ENCODE data around the gene ASIC4.

Gene ASIC4

GRCh38 chr2:219554350-219554749, 40.1 kb downstream of the ASIC4 start:
- DNase-seq: no peak

DNA sequence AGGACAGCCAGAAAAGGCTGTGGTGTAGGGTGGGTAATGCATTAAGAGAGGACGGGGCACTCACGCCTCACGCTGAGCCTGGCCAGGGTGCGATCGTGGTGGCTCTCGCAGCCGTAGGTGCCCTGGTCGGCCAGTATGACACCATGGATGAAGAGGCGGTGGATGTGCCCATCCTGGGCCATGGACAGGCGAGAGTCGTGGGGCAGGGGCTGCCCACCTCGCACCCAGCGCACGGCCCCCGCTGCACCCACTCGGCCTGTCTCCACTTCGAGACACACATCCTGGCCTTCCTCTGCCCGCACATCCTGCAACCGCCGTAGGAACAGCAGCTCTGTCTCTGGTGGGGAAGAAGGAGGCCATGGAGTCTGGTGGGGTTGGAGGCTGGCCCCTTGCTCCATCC, 41.7 kb downstream of the ASIC4 start:
- DNase-seq: no peak

DNA sequence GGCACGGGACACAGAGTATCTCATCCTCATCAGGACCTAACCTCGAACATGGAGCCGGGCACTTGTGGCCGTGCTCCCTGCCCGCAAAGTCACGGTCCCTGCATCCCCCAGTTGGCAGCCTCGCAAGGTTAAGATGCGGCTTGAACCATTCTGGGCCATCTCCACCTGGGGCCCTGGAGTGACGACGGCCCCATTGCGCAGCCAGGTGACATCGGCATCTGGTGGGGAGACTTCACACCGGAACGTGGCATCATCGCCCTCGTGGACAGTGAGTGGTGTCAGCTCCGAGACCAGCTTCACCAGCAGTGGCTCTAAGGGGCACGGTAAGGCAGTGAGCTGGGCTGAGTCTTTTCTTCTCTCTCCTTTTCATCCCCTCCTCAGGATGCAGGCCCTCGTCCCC, 42.1 kb downstream of the ASIC4 start:
- no peak for DNase-seq

DNA sequence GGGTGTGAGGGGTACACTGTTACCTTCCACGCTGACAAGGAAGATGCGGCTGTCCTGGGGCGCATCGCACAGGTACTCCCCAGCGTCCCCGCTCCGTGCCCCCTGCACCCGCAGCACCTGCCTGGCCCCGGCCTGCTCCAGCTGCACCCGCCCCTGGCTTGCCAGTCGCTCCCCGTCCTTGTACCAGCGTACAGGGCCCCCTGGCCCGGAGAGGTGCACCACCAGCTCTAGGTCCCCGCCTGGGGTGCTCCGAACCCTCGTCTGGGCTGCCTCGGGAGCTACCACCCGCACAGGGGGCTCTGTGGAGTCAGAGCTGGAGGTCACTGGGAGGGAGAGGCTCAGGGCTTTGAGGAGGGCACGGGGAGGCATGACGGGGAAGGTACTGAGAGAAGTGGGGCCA, 43.0 kb downstream of the ASIC4 start:
- DNase-seq: no peak

GRCh38 chr2:219557791-219558785, 43.8 kb downstream of the ASIC4 start:
- DNase-seq: no peak

GRCh38 chr2:219559156-219559915, 45.1 kb downstream of the ASIC4 start:
- DNase-seq: no peak

- DNase-seq: no peak
Observed at GRCh38 chr2:219560037-219560892, 46.0 kb downstream of the ASIC4 start.

DNA sequence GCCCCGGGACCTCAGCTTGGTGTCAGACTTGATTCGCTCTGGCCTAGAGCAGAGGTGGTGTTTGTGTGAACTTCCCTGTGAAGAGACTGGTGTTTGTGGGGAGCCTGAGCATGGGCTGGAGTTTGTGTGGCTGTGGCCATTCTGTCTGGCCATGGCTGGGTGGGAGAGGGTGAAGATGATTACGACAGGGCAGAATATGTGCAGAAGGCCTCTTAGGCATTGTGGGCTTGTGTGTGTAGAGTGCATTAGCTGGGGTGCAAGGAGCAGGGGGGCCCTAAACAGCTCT, 46.6 kb downstream of the ASIC4 start:
- no peak for DNase-seq

- no peak for DNase-seq
Observed at GRCh38 chr2:219561179-219562048, 47.1 kb downstream of the ASIC4 start.

DNA sequence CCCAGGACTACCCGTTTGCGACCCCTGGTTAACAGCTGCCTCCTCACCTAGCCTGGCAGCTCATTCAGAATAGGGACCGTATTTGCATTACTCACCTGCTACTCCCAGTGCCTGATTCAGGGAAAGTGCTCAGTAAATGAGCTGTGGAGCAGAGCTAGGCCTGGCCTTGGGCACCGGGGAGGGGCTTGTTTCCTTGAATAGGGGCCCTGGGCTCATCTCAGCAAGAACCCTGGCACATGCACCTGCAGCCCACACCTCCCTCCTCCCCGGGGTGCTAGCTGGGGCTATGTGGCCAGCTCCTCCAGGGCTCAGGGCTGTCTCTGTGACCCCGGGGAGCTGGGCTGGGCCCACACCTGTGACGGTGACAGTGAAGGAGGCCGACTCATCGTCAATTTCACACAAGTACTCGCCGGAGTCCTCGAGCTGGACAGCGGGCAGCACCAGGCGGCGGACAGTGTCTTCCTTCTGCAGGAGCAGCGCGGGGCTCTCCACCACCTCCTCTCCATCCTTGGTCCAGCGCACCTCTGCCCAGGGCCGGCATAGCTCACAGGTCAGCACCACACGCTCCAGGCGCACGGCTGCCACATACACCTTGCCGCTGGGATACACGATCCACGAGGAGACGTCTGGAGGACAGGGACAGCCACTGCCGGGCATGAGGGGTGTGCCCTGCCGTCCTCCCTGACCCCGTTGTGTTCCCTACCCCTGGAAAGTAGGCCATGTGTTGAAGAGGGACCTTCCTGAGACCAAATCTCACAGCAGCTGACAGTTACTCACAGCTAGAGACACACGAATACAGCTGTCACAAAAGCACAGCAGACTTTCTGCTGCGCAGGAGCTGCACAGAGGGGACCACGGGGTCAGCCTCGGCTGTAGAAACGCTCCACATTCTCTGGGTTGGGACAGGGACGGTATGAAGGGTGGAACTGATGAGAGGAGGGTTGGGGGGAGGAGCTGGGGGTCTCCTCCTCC, 48.1 kb downstream of the ASIC4 start:
- no peak for DNase-seq

DNA sequence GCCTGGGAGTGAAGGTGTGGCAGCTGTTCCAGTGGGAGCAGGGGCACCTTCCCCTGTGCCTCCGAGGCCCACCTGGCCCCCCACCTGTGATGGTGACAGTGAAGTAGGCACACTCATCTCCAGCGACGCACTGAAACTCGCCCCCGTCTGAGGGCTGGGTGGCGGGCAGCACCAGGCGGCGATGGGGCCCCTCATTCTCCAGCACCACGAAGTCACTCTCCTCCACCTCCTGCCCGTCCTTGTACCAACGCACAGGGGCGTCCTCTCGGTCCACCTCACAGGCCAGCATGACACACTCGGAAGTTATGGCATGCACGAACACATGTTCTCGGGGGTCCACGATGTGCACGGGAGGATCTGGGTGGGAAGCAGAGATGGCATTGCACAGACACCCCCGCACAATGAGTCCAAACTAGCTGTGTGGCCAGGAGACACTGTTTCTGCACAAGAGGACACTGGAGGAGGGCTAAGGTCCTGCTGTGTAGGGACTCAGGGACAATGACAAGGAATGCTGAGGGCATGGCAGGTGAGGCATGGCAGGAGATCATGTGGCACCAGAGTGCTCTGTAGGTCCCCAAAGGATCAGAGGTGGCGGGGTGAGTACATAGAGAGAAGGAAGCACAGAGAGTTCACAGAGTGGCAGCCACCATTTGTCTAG, 49.1 kb downstream of the ASIC4 start:
- DNase-seq: no peak

- no peak for DNase-seq
Observed at GRCh38 chr2:219565130-219566080, 51.1 kb downstream of the ASIC4 start.

GRCh38 chr2:219566640-219567039, 52.4 kb downstream of the ASIC4 start:
- no peak for DNase-seq

DNA sequence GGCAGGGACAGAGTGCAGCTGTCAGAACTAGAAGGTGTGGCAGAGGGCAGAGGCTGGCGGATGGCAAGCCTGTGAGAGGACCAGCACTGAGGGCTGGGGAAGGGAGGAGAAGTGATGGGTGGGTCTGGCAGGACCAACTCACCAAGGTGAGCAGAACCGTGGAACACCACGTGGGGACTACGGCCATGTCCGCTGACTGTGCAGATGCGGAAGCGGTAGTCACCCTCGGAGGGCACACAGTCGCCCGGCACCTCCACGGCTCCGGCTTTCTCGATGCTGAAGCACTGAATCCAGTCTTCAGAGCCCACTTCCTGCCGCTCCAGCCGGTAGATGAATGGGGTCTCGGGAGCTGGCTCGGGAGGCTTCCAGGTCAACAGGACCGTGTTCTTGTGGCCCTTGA, 52.8 kb downstream of the ASIC4 start:
- DNase-seq: no peak

GRCh38 chr2:219567791-219568361, 53.6 kb downstream of the ASIC4 start:
- DNase-seq: no peak

DNA sequence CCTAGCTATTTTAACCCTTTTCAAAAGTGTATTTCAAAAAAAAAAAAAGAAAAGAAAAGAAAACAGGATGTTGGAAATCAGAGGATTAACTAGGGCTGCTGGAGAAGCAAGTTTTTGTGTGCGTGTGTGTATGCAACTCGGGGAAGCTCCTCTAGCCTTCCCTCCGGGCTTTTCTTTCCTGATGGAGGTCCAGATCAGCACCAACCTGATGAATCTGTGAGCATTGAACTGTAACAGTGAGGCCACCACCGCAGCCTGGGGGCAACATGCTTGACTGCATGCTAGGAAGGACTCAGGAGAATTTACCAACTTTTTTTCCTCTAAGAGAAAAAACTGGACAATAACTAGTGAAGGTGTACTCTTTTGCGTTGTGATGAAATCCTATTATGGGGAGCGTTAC, 54.8 kb downstream of the ASIC4 start:
- no peak for DNase-seq

- no peak for DNase-seq
Observed at GRCh38 chr2:219569635-219570034, 55.4 kb downstream of the ASIC4 start.

GRCh38 chr2:219570194-219570923, 56.1 kb downstream of the ASIC4 start:
- DNase-seq: no peak

Measured in stimulated activated CD4-positive, alpha-beta T cell treated with anti-CD3 and anti-CD28 coated beads, Interleukin-1b, Interleukin-23, amount 100 ng/mL, for 48 hours (primary cell).